Measurements from ENCODE around the gene CENPV. TPM values are rescaled to one million over a fixed set of nuclear protein-coding genes. Genes with fewer than 3 reads are reported as not detected.
"Not testable (repeated sequence)": the region's sequence is repeated elsewhere in the genome, so short reads cannot be mapped to it uniquely, and the experiment has no call there.

Gene CENPV
- total RNA-seq, 1 donor from 2014 or later: 38.8 TPM

GRCh38 chr17:16392491-16392890, 39.2 kb upstream of the CENPV start:
- not testable (repeated sequence) for H3K4me3 Mint-ChIP-seq (ENCODE audit: unreplicated experiment); H3K4me1 ChIP-seq (ENCODE audit: insufficient read depth, low read length); H3K9me3 ChIP-seq (ENCODE audit: insufficient read depth, low read depth, low read length); H4K20me1 ChIP-seq (ENCODE audit: insufficient read depth, low read length); FAIRE-seq; H2AFZ ChIP-seq (ENCODE audit: low read depth, low read length); H3K9ac ChIP-seq (ENCODE audit: low read length); H3K36me3 Mint-ChIP-seq (ENCODE audit: low read depth, unreplicated experiment); H3K27me3 Mint-ChIP-seq (ENCODE audit: low read depth, unreplicated experiment); DNase-seq (ENCODE audit: low read depth); H3K4me3 ChIP-seq (ENCODE audit: insufficient read depth, low read depth, low read length); H3K4me1 Mint-ChIP-seq (ENCODE audit: low read depth, unreplicated experiment); H3K27me3 ChIP-seq (ENCODE audit: insufficient read depth, low read length); H3K79me2 ChIP-seq (ENCODE audit: insufficient read depth, low read length); H3K36me3 ChIP-seq (ENCODE audit: insufficient read depth, low read length); H3K4me2 ChIP-seq (ENCODE audit: low read length); H3K27ac ChIP-seq (ENCODE audit: low read depth, low read length); H3K9me3 Mint-ChIP-seq (ENCODE audit: unreplicated experiment)
- peak overlapping the region; percentile 12 for H3K27ac Mint-ChIP-seq (ENCODE audit: unreplicated experiment)

- no peaks in the 10 kb centered on the region for H3K27me3 ChIP-seq (ENCODE audit: insufficient read depth, low read length)
- no peak overlapping the region for H3K4me3 ChIP-seq (ENCODE audit: insufficient read depth, low read depth, low read length)
- no peaks in the 10 kb centered on the region for H3K9me3 Mint-ChIP-seq (ENCODE audit: unreplicated experiment)
- H3K27ac ChIP-seq (ENCODE audit: low read depth, low read length): no peak overlapping the region
- H3K4me1 ChIP-seq (ENCODE audit: insufficient read depth, low read length): peaks cover 4% of the 10 kb centered on the region
- H3K4me2 ChIP-seq (ENCODE audit: low read length): no peak overlapping the region
- FAIRE-seq (no peak), DNase-seq (ENCODE audit: low read depth) (no peak)
- no peak overlapping the region for H3K27ac Mint-ChIP-seq (ENCODE audit: unreplicated experiment)
- peaks cover 2% of the 10 kb centered on the region for H3K4me1 Mint-ChIP-seq (ENCODE audit: low read depth, unreplicated experiment)
- H2AFZ ChIP-seq (ENCODE audit: low read depth, low read length): no peak overlapping the region
- H3K9ac ChIP-seq (ENCODE audit: low read length): no peak overlapping the region
- no peaks in the 10 kb centered on the region for H3K79me2 ChIP-seq (ENCODE audit: insufficient read depth, low read length)
- TF ChIP-seq CTCF (IDR thresholded peaks at IDR 0.05; ENCODE audit: insufficient read depth, low read depth, low read length): no peak
- no peak for TF ChIP-seq EZH2 (IDR thresholded peaks at IDR 0.05; ENCODE audit: insufficient read depth, low read length)
- H3K36me3 ChIP-seq (ENCODE audit: insufficient read depth, low read length): no peaks in the 10 kb centered on the region
- H3K27me3 Mint-ChIP-seq (ENCODE audit: low read depth, unreplicated experiment): no peaks in the 10 kb centered on the region
- H3K4me3 Mint-ChIP-seq (ENCODE audit: unreplicated experiment): no peak overlapping the region
- H3K9me3 ChIP-seq (ENCODE audit: insufficient read depth, low read depth, low read length): no peaks in the 10 kb centered on the region
- H4K20me1 ChIP-seq (ENCODE audit: insufficient read depth, low read length): no peaks in the 10 kb centered on the region
- H3K36me3 Mint-ChIP-seq (ENCODE audit: low read depth, unreplicated experiment): no peaks in the 10 kb centered on the region
Measured at GRCh38 chr17:16391451-16391850, 38.2 kb upstream of the CENPV start.

GRCh38 chr17:16386126-16386507, 32.8 kb upstream of the CENPV start:
- not testable (repeated sequence) for H3K27me3 ChIP-seq (ENCODE audit: insufficient read depth, low read length); H3K9me3 ChIP-seq (ENCODE audit: insufficient read depth, low read depth, low read length); DNase-seq (ENCODE audit: low read depth); H2AFZ ChIP-seq (ENCODE audit: low read depth, low read length); H3K27me3 Mint-ChIP-seq (ENCODE audit: low read depth, unreplicated experiment); H3K27ac Mint-ChIP-seq (ENCODE audit: unreplicated experiment); H3K27ac ChIP-seq (ENCODE audit: low read depth, low read length); H3K9me3 Mint-ChIP-seq (ENCODE audit: unreplicated experiment); FAIRE-seq
- peak overlapping the region; percentile 54 for H3K4me3 ChIP-seq (ENCODE audit: insufficient read depth, low read depth, low read length)
- peak overlapping the region; percentile 84 for H3K4me2 ChIP-seq (ENCODE audit: low read length)
- H3K4me1 Mint-ChIP-seq (ENCODE audit: low read depth, unreplicated experiment): peaks cover 21% of the 10 kb centered on the region
- peaks cover 40% of the 10 kb centered on the region for H4K20me1 ChIP-seq (ENCODE audit: insufficient read depth, low read length)
- H3K4me3 Mint-ChIP-seq (ENCODE audit: unreplicated experiment): peak overlapping the region; percentile 80
- peaks cover 19% of the 10 kb centered on the region for H3K36me3 Mint-ChIP-seq (ENCODE audit: low read depth, unreplicated experiment)
- H3K9ac ChIP-seq (ENCODE audit: low read length): peak overlapping the region; percentile 52
- H3K36me3 ChIP-seq (ENCODE audit: insufficient read depth, low read length): peaks cover 11% of the 10 kb centered on the region
- peaks cover 33% of the 10 kb centered on the region for H3K79me2 ChIP-seq (ENCODE audit: insufficient read depth, low read length)
- peaks cover 21% of the 10 kb centered on the region for H3K4me1 ChIP-seq (ENCODE audit: insufficient read depth, low read length)

GRCh38 chr17:16384557-16384956, 31.3 kb upstream of the CENPV start:
- peaks cover 5% of the 10 kb centered on the region for H3K9me3 Mint-ChIP-seq (ENCODE audit: unreplicated experiment)
- no peak overlapping the region for H3K4me3 ChIP-seq (ENCODE audit: insufficient read depth, low read depth, low read length)
- H3K36me3 Mint-ChIP-seq (ENCODE audit: low read depth, unreplicated experiment): peaks cover 19% of the 10 kb centered on the region
- H3K4me1 ChIP-seq (ENCODE audit: insufficient read depth, low read length): peaks cover 21% of the 10 kb centered on the region
- no peak overlapping the region for H3K9ac ChIP-seq (ENCODE audit: low read length)
- no peaks in the 10 kb centered on the region for H3K27me3 ChIP-seq (ENCODE audit: insufficient read depth, low read length)
- H3K79me2 ChIP-seq (ENCODE audit: insufficient read depth, low read length): peaks cover 36% of the 10 kb centered on the region
- H2AFZ ChIP-seq (ENCODE audit: low read depth, low read length): no peak overlapping the region
- no peak overlapping the region for H3K27ac Mint-ChIP-seq (ENCODE audit: unreplicated experiment)
- H3K27ac ChIP-seq (ENCODE audit: low read depth, low read length): no peak overlapping the region
- H4K20me1 ChIP-seq (ENCODE audit: insufficient read depth, low read length): peaks cover 41% of the 10 kb centered on the region
- no peak overlapping the region for H3K4me3 Mint-ChIP-seq (ENCODE audit: unreplicated experiment)
- peaks cover 11% of the 10 kb centered on the region for H3K36me3 ChIP-seq (ENCODE audit: insufficient read depth, low read length)
- no peaks in the 10 kb centered on the region for H3K27me3 Mint-ChIP-seq (ENCODE audit: low read depth, unreplicated experiment)
- no peaks in the 10 kb centered on the region for H3K9me3 ChIP-seq (ENCODE audit: insufficient read depth, low read depth, low read length)
- TF ChIP-seq CTCF (IDR thresholded peaks at IDR 0.05; ENCODE audit: insufficient read depth, low read depth, low read length): no peak
- no peak for TF ChIP-seq EZH2 (IDR thresholded peaks at IDR 0.05; ENCODE audit: insufficient read depth, low read length)
- no peak for DNase-seq (ENCODE audit: low read depth)
- no peak for FAIRE-seq
- peaks cover 21% of the 10 kb centered on the region for H3K4me1 Mint-ChIP-seq (ENCODE audit: low read depth, unreplicated experiment)
- H3K4me2 ChIP-seq (ENCODE audit: low read length): peak overlapping the region; percentile 87
